OCI-LY1 (cell line): ENCODE data around the gene MRPL52.
"Not testable (repeated sequence)": the region's sequence is repeated elsewhere in the genome, so short reads cannot be mapped to it uniquely, and the experiment has no call there.

ENCODE experiments used
- EZH2 ChIP-seq: fragments of 200-600 bp; sonication (generic), shearing (Covaris generic); IDR thresholded peaks from 2 replicates; pipeline ENCODE4 v1.8.0; 2017; ENCODE audit warnings: borderline replicate concordance, mixed run types, mild to moderate bottlenecking, antibody characterized with exemption, low read length, moderate library complexity, mixed read lengths
- TF ChIP-seq, protein P1 (sequence below): fragments of 200-600 bp; sonication (generic), shearing (Covaris generic); IDR thresholded peaks from 2 replicates; pipeline ENCODE4 v1.5.1; 2017; ENCODE audit warnings: mild to moderate bottlenecking, antibody characterized with exemption, low read length, moderate library complexity, mixed read lengths

DNA sequence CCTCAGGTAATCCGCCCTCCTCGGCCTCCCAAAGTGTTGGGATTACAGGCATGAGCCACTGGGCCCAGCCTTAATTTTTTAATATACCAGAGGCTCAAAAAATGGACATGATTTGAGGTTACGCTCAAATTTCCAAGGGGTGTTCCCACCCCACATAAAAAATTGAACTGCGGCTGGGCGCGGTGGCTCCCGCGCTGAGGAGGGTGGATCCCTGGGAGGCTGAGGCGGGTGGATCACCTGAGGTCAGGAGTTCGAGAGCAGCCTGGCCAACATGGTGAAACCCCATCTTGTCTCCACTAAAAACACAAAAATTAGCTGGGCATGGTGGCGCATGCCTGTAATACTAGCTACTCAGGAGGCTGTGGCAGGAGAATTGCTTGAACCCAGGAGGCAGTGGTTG lies 24.6 kb downstream of the MRPL52 start:
- not testable (repeated sequence) for TF ChIP-seq EZH2
- TF ChIP-seq, protein P1, sequence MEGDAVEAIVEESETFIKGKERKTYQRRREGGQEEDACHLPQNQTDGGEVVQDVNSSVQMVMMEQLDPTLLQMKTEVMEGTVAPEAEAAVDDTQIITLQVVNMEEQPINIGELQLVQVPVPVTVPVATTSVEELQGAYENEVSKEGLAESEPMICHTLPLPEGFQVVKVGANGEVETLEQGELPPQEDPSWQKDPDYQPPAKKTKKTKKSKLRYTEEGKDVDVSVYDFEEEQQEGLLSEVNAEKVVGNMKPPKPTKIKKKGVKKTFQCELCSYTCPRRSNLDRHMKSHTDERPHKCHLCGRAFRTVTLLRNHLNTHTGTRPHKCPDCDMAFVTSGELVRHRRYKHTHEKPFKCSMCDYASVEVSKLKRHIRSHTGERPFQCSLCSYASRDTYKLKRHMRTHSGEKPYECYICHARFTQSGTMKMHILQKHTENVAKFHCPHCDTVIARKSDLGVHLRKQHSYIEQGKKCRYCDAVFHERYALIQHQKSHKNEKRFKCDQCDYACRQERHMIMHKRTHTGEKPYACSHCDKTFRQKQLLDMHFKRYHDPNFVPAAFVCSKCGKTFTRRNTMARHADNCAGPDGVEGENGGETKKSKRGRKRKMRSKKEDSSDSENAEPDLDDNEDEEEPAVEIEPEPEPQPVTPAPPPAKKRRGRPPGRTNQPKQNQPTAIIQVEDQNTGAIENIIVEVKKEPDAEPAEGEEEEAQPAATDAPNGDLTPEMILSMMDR, result not testable (repeated sequence)
